SKM-1 (cell line): ENCODE measurements around the gene RTKN2.
A peak's percentile ranks its signal among the peaks of the same experiment; 100 is the strongest.
"Not testable (repeated sequence)": the region's sequence is repeated elsewhere in the genome, so short reads cannot be mapped to it uniquely, and the experiment has no call there.

Source experiments
- DNase-seq: peaks from one replicate; lab custom pipeline; 2025; ENCODE audit not compliant: unreplicated experiment; lab: John Stamatoyannopoulos, UW

RTKN2 gene

DNA sequence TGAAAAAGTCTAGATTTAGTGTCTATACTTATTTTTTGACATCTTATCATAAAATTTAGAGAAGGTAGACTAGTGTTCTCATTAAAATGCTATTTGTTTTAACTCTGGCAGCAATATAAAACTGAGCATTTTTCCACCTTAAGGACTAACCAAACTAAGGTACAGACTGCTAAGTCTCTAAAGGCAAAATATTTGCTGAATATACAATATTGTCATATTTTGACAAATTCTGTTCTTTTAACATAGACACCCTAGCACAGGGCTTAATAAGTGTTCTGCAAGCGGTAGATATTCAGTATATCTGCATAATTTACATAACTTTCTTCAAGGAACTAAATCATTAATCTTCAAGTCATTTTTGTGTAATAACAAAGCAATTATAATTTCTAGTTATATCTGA is 8.6 kb downstream of the RTKN2 start:
- no peak for DNase-seq

DNA sequence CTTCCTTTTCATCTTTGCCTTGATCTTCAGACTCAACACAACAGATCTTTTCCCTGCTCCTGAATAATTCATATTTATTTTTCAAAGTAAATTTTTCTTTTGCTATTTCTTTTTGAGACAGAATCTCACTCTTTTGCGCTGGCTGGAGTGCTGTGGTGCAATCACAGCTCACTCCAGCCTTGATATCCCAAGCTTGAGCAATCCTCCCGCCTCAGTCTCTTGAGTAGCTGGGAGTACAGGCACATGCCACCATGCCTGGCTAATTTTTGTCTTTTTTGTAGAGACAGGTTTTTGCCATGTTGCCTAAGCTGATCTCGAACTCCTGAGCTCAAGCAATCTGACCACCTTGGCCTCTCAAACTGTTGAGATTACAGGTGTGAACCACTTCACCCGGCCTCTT is 9.2 kb downstream of the RTKN2 start:
- DNase-seq: no peak

DNA sequence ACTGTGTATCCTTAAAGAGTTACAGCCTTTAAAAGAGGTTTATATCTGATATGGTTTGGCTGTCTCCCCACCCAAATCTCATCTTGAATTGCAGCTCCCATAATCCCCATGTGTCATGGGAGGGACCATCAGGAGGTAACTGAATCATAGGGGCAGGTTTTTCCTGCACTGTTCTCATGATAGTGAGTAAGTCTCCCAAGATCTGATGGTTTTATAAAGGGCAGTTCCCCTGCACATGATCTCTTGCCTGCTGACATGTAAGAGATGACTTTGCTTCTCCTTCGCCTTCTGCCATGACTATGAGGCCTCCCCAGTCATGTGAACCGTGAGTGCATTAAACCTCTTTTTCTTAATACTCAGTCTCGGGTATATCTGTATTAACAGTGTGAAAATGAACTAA is 9.7 kb downstream of the RTKN2 start:
- DNase-seq: no peak

DNA sequence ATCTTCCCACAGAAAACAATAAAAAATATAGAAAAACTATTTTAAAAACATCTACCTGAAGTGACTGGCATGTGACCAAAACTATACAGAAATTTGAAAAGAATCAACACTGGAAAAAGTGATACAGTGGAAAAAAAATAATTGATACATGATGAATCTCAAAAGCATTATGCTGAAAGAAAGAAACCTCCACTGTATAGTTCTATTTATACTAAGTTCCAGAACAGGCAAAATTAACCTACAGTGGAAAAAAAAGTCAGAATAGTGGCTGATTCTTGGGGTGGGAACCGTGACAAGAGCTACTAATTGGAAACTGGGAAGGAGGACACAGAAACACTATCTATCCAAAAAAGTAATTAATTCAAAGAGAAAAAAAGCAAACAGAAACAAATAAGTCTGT is 14.9 kb downstream of the RTKN2 start:
- no peak for DNase-seq

DNA sequence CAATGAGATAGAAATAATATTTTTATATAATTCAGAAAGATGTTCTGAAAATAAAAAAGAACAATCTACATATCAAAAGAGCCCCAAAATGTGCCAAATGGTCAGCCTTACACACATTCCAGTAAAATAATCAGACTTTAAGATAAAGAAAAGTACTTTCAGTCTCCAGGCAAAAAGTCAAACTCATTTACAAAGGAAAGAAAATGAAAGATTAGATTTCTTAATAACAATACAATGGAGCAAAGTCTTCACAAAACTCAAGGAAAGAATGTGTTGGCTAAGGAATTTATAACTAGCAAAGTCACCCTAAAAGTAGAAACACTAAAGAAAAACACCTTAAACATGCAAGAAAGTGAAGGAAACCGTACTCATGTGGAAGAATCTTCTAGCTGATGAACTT is 16.6 kb downstream of the RTKN2 start:
- no peak for DNase-seq

DNA sequence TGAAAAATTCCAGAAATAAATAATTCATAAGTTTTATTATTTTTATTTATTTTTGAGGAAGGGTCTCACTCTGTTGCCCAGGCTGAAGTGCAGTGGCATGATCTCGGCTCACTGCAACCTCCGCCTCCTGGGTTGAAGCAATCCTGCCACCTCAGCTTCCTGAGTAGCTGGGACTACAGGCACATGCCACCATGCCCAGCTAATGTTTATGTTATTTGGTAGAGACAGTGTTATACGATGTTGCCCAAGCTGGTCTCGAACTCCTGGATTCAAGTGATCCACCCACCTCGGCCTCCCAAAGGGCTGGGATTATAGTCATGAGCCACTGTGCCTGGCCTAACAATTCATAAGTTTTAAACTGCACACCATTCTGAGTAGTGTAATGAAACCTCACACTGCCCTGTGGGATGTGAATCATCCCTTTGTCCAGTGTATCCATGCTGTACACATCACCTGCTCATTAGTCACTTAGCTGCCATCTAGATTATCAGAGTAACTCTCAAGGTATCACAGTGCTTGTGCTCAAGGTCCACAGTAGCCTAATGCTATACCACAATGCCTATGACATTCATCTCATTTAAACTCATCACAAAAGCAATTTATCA is 17.9 kb downstream of the RTKN2 start:
- DNase-seq: no peak

DNA sequence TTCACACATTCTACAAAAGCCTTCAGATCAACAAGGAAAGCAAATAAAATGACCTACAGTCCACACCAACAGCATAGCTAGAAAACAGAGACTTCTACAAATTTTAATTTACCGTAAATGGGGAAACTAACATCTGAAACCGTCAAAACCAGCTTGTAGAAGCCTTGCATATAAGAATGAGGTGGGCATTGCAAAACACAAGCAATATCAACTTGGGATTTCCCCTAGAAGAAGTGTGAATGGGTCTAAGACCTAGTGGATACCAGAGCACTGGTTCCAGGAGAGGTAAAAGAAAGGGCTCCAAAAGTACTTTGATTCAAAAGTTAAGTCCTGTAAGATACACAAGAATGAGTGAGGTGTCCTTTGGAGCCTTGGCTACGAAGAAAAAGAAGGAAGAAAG is 18.7 kb downstream of the RTKN2 start:
- no peak for DNase-seq

DNA sequence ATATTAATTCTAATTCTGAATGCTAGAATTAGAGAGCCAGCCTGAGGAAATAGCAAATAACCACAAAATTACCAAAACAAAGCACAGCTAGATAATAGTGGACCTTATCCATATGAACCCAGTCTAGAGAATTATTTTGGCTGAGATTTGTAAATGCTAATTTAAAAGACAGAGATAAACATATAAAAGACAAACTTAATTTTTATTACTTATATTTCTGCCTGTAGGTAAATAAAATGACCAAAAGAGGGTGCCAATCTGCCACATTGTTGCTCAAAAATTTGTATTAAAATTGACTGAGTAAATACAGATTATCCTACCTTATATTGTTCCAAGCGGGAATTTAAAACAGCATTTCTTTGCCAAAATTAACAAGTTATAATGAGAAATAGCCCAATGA is 20.2 kb downstream of the RTKN2 start:
- no peak for DNase-seq

DNA sequence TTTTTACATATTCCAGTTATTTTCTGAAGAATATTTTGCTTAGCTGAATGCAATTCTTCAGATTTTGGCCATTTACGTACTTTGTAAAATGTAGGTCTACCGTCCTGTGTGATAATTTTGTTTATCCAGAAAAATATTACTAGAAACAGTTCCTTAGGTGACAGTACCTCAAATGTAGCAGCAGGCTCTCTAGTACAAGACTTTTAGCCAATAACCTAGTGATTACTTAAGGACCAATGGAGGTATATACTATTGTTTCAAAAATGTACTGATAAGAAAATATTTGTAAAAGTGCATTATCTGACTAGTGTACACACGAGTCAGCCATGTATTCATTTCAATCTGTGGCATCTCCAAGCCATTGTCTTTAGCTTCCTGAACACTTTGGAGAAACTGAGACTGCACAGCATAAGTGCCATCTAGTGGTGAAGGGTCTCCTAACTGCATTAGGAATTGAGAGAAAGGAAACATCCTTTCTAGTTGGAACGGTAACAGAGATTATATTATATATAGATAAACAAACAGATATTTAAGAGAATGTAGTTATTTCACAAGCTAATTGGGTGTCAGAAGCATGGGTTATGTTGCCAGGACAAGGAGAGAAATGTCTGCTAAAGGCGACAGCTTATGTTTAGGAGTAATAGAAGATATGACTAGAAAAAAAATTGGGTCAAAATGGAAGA is 23.7 kb downstream of the RTKN2 start:
- DNase-seq: peak; percentile 57

DNA sequence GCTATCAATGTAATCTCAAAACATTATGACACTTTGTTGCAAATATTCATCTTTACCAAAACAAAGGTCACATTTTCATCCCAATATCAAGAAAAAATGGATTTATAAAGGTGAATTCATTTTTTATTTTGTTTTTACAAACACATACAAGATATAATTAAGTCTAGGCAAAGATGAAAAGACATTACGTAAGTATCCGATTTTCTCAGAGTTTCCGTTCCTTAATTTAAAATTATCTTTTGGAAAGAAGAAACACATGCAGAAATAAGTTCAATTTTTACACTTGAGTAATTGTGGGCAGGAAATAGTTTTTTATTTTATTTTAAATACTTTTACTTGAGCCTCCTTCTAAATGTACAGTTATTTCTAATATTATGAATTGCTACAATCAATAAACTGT is 24.6 kb downstream of the RTKN2 start:
- no peak for DNase-seq

DNA sequence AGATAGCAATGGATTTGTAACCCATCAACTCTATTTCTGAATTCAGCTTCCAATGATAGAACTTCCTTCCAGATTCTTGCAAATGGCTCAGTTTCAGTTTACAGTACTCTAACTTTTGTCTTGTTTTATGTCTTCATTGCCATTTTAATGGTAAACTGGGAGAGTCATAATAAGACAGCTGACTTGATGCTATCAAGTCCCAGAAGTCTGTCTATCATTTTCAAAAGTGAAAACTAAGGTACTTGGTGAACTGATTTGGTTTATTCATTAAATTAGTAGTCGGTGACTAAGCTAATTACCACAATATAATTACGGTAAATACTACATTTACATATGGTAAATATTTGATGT is 25.0 kb downstream of the RTKN2 start:
- no peak for DNase-seq

DNA sequence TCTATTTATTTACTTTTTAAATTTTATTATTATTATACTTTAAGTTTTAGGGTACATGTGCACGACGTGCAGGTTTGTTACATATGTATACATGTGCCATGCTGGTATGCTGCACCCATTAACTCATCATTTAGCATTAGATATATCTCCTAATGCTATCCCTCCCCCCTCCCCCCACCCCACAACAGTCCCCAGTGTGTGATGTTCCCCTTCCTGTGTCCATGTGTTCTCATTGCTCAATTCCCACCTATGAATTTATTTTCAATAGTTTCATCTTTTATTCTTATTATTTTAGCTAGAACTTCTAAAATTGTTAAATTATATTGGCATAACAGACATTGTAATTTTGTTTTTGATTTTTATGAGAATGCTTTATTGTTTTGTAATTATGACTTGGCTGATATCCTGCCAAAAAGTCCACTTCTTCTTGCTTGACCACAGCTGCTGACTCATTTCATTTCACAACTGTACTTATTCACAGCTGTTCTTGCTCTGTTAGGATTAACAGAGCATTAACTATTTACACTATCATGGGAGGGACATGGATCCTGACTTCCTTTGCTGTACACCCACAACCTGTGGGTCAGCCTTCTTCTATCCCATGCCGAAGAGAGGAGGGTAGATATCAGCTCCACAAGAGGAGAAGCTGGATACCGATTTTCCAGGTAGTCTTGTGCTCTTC is 25.5 kb downstream of the RTKN2 start:
- DNase-seq: peak; percentile 84

DNA sequence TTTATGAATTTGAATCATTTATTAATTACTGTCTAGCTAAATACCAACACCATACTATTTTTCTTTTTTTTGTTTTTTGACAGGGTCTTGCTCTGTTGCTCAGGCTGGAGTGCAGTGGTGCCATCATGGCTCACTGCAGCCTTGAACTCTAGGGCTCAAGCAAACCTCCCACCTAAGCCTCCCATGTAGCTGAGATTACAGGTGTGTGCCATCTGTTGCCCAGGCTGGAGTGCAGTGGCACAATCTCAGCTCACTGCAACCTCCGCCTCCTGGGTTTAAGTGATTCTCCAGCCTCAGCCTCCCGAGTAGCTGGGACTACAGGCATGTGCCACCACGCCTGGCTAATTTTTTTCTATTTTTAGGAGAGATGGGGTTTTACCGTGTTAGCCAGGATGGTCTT is 27.1 kb downstream of the RTKN2 start:
- DNase-seq: not testable (repeated sequence)

DNA sequence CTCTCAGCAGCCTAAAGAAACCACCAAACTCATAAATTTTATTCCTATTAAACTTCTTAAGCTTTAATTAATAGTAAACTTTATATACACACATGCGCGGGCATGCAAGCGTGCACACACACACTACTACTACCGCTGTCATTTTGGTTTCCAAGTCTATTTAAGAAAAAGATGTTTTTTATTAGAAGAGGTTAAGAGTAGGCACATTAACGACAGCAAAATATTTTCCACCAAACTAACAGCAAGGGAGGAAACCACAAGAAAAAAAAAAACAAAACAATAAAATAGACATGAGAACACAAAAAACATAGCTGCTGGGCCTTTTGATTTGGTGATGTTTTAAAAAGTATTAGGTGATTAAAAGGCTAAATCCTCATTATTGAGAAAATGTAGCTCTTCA is 28.6 kb downstream of the RTKN2 start:
- DNase-seq: no peak

DNA sequence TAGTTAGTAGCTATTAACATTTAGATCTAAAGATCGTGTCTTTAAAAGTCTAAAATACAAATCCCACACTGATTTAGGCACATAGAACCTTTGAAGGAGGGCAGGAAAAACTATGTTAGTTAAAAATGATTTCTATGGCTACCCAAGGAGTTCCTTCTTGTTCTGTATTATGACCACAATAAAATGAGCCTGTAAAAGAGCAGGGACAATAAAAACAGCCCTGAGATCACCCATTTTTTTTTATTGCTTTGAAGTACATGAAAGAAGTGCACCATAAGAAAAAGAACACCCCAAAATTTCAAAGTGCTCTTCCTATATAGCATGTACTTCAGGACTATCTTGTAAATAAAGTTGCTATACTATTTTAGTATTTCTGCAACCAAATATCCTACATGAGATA is 29.8 kb downstream of the RTKN2 start:
- DNase-seq: no peak

DNA sequence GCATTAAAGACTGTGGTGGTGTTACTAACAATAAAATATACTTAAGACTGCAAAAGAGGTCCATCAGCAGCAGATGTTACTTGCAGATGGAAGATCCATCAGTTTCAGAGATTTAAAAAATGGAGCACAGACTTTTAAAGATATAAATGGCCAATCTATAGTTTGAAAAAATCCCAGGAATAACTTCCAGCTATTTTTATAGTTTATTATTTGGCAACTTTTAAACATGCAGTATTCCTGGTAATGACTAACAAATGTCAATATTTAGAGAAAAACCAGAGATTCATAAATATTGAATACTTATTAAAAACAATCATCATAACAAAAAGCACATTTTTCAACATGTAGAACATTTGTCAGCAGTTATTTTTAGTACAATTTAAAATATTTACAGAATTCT is 30.7 kb downstream of the RTKN2 start:
- DNase-seq: no peak

DNA sequence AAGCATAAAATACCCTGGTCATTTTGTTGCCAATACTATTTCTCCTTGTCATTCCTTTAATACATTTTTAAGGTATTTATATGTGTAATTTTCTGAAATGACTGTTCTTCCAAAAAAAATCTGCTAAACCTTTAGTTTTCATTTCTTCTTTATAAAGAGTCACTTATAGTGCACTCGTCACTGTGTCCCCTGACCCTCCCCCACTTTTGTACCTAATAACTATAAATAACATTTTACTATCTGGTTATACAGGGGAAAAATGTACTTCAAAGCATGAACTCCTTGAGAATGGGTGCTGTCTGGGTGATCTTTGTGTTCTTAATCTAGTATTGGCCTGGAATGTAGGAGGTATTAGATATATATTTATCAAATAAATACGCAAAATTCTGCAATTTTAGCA is 31.1 kb downstream of the RTKN2 start:
- DNase-seq: no peak

DNA sequence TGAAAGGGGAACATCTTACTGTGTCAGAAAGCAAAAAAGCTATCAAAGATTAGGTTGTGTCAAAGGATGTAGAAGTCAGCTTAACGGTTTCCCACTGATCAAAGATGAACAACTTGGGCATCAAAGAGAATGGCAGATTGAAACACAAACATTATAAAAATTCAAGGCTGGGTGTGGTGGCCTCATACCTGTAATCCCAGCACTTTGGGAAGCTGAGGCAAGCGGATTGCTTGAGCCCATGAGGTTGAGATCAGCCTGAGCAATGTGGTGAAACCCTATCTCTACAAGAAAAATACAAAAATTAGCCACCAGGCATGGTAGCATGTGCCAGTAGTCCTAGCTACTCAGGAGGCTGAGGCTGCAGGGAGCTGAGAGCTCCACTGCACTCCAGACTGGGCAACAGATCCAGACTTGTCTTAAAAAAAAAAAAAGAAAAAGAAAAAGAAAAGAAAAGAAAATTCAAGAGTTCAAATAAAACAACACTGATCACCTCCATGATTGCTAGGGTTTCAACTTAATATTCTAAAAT is 34.5 kb downstream of the RTKN2 start:
- DNase-seq: no peak

DNA sequence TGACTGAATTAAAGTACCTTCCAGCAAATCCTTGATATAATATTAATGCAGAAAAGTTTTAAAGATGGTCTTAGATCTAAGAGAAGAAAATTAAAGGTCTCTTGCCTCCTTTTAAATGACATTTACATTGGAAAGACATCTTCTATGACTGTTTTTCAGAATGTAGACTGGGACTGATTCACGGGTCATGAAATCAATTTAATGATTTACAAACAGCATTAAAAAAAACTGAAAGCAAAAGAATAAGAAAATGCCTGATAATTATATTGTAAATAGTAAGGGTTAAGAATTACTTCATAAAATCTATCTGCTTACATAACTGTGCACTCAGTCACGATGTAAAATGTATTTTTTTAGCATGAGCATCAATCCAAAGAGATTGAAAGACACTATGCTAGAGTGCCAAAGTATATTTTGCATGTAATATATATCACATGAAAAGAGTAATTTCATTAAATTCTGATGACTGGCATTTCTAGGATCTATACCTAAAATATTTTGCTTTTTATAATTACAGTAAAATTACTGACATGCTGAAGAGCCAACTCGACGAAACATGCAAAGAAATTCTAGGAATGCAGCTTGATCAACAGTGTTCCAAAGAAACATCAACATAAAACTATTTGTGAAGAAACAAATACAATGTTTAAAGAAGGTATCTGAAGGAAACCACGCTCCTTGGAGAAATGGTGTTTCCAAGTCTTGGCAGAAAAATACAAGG is 35.1 kb downstream of the RTKN2 start:
- no peak for DNase-seq

DNA sequence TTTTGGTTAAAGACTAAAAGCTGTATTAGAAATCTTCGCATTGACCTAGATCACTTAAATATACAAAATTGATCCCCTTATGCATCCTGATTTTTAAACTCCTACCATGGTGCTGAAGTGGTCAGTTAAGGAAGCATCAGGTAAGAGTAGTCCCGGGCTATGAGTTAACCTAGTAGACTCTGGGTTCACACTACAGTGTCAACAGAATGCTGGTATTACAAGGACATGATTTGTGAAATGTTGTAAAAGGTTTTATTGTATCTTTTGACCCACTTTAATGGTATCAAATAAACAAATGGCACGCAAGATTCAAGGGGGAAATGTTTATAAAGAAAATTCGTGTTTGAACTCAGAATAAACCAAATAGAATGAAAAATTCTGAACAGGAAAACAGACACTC is 36.8 kb downstream of the RTKN2 start:
- DNase-seq: no peak

DNA sequence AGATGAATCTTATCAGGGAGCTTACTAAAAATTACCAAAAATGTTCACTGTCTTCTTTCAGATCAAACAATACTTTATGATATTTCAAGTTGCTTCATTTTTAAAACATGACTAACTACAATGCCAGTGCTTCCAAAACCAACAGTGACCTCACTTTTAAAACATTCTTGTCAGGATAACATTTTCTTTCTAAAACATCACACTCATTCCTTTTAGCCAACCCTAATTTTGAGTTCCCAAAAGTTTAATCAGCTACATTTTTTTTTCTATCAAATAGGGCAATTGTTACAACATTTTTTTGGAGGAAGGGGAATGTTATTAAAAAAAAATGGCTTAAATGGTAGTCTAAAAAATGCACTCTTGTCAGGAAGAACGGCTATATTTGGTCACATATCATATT is 37.3 kb downstream of the RTKN2 start:
- no peak for DNase-seq
